Esophagus muscularis mucosa (tissue), 4 donors: ENCODE results near the gene MELK.

Experiments
- EP300 ChIP-seq: sonication (generic); formaldehyde crosslinking; IDR thresholded peaks from one replicate; pipeline ENCODE4 v1.6.1; 2017; ENCODE audit warnings: antibody characterized with exemption
- POLR2A ChIP-seq: fragments of 450-650 bp; IDR thresholded peaks from one replicate; pipeline ENCODE4 v1.6.1; 2017; ENCODE audit warnings: antibody characterized with exemption, moderate library complexity, mild to moderate bottlenecking, low read depth
- POLR2AphosphoS5 ChIP-seq, 2 donors: sonication (generic); formaldehyde crosslinking; IDR thresholded peaks; one replicate each; pipeline ENCODE4 v1.6.1; 2017; ENCODE audit warnings: antibody characterized with exemption in 2 of 2
- TF ChIP-seq, protein P1 (sequence below), 3 experiments: fragments of 200-600 bp in 2 of 3; fragments of 450-650 bp in 1 of 3; sonication (generic) in 2 of 3; IDR thresholded peaks; one replicate each; pipeline ENCODE4 v1.5.1; 2017 to 2019; ENCODE audit warnings: antibody characterized with exemption in 3 of 3, mild to moderate bottlenecking in 2 of 3, moderate library complexity in 1 of 3

DNA sequence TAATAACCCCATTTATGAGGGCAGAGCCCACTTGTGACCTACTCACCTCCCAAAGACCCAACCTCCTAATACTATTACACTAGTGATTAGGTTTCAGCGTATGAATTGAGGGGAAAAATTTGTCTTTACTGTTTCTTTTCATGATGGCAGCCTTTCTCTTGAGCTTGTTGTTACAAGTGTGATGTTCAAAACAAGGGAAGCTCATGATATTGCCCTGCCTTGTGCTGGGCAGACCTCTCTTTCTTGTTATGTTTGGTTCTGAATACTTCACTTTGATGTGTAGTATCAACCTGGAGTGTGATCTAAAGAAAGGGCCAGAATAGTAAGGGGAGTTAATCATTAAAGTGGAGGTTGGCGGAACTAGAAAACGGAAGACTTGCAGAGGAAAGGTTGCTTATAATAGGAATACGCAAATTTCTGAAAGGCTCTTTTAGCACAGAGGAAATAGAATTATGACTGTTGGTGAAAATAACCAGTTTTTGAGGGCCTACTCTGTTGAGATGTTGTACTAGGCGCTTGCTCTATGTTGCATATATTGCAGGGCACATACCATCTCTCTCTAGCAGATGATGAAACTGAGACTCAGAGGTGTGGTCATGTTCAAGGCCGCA is 68.2 kb downstream of the MELK start:
- TF ChIP-seq, protein P1, sequence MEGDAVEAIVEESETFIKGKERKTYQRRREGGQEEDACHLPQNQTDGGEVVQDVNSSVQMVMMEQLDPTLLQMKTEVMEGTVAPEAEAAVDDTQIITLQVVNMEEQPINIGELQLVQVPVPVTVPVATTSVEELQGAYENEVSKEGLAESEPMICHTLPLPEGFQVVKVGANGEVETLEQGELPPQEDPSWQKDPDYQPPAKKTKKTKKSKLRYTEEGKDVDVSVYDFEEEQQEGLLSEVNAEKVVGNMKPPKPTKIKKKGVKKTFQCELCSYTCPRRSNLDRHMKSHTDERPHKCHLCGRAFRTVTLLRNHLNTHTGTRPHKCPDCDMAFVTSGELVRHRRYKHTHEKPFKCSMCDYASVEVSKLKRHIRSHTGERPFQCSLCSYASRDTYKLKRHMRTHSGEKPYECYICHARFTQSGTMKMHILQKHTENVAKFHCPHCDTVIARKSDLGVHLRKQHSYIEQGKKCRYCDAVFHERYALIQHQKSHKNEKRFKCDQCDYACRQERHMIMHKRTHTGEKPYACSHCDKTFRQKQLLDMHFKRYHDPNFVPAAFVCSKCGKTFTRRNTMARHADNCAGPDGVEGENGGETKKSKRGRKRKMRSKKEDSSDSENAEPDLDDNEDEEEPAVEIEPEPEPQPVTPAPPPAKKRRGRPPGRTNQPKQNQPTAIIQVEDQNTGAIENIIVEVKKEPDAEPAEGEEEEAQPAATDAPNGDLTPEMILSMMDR (IDR thresholded peaks at IDR 0.05) = no peak
- no peak for TF ChIP-seq POLR2AphosphoS5 (IDR thresholded peaks at IDR 0.05)
- no peak for TF ChIP-seq EP300
- TF ChIP-seq POLR2A = no peak
